NB4 (cell line): ENCODE data around the gene PARM1.

ENCODE experiments used
- CTCF ChIP-seq: IDR thresholded peaks from one replicate; pipeline ENCODE4 v1.5.1; 2012; ENCODE audit warnings: low read depth, low read length
- MYC ChIP-seq: IDR thresholded peaks from 2 replicates; pipeline ENCODE4 v1.6.1; 2011; ENCODE audit warnings: low read depth, low read length
- POLR2A ChIP-seq: IDR thresholded peaks from 2 replicates; pipeline ENCODE4 v1.6.1; 2011; ENCODE audit warnings: mild to moderate bottlenecking; ENCODE audit not compliant: insufficient read length; ENCODE audit errors: extremely low read depth

GRCh38 chr4:75057369-75057768, 124.5 kb downstream of the PARM1 start:
- TF ChIP-seq CTCF, result no peak
- TF ChIP-seq POLR2A, result no peak
- no peak for TF ChIP-seq MYC
